GM19328 (cell line): ENCODE measurements around the gene GSTK1.
"Not testable (repeated sequence)": the region's sequence is repeated elsewhere in the genome, so short reads cannot be mapped to it uniquely, and the experiment has no call there.

ENCODE experiments used
- ATAC-seq: cut with Tn5 transposase; IDR thresholded peaks from one replicate; pipeline ENCODE4 v1.9.1; 2021; ENCODE audit warnings: mild to moderate bottlenecking, moderate library complexity; ENCODE audit not compliant: unreplicated experiment

GSTK1 gene

DNA sequence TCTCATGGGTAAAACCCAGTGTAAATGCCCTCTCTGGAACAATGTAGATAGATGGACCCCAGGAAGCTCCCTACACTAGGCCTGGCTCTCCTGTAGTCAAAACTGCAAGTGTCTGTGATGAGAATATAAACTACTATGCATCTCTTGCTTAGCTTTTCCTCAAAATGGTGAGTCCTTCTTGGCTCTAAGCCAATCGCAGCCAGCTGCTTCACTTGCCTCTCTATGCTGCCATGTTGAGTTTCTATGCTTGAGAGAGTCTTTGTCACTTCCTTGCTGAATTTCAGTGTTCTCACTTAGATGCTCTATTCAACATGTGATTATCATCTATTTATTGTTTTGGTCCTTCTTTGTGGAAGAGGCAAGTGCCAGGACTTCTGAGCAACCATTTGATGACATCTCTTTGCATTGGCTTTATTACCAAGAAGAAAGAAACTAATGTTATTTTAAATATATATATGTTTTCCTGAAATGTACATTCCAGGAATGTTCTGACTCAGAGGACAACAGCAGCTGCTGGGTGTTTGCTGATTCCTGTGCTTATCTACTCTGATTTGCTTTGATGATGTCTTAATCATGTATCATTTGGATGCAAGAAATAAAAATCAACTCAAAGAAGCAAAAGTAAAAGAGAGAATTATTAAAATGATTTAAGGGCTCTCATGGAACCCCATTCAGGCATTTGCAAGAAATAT is 24.8 kb upstream of the GSTK1 start:
- no peak for ATAC-seq

- ATAC-seq: no peak
Observed at GRCh38 chr7:143239813-143240212, 23.4 kb upstream of the GSTK1 start.

- peak; percentile 96 for ATAC-seq
Observed at GRCh38 chr7:143240291-143241168, 22.7 kb upstream of the GSTK1 start.

- ATAC-seq: no peak
Observed at GRCh38 chr7:143242306-143242705, 20.9 kb upstream of the GSTK1 start.

DNA sequence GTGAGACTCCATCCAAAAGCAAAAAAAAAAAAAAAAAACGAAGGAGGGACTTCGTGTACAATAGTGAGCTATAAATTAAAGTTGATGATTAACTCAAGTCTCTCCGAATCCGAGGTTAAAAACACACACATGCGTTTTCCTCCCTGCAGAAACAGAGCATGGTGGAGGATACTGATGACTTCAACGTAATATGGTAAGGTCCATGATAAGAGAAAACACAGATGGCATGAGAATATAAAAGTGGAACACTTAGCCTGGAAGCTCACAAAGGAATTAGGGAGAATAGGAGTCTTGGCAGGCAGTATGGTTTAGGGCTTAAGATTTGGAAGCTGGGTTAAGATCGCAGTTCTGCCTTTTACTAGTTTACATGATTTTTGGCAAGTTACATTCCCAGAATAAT is 20.1 kb upstream of the GSTK1 start:
- no peak for ATAC-seq

DNA sequence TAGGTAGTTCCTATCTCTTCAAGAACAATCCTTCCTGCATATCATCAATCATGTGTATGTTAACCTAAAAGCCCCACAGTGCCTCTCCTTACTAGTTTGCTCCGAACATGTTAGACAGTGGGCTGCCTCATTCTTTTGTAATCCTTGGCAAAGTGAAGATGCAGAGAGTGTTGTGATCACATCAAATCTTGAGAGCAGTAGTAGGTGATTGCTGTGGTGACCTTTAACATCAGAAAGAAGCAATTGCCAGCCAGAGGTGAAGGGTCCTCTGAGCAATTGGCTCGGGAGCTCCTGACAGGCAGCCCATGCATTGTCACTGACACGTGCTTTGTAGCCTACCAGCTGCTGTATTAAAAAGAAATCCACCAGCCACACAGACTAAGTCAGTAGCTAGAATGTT is 19.6 kb upstream of the GSTK1 start:
- no peak for ATAC-seq

GRCh38 chr7:143244321-143244720 is 18.9 kb upstream of the GSTK1 start:
- no peak for ATAC-seq

DNA sequence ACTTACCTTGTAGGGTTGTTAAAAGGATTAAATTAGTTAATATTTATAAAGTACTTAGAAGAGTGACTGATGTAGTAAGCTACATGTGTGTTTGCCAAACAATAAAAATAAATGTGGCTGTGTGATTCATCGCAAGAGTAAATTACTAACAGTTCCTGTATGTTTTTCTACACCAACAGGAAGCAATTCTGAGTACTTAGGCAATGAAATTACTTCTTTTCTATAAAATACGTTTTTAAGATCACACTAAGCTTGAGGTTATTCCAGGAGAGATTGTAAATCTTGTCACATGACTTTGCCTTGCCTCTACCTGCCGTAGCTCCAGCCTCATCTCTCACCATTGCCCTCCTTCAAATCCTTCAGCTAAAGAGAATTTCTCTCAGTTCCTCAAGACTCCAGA is 18.1 kb upstream of the GSTK1 start:
- no peak for ATAC-seq

DNA sequence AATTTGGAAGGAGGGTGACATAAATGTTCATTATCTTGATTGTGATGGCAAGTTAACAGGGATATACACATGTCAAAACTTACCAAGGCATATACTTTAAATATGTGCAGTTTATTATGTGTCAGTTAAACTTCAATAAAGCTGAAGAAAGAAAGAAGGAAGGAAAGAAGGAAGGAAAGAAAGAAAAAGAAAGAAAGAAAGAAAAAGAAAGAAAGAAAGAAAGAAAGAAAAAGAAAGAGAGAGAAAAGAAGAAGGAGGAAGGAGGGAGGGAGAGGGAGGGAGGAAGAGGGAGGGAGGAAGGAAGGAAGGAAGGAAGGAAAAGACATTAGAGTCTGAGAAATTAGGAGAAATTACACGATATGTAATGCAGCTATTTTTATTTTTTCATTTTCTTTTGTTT is 15.9 kb upstream of the GSTK1 start:
- ATAC-seq: no peak

DNA sequence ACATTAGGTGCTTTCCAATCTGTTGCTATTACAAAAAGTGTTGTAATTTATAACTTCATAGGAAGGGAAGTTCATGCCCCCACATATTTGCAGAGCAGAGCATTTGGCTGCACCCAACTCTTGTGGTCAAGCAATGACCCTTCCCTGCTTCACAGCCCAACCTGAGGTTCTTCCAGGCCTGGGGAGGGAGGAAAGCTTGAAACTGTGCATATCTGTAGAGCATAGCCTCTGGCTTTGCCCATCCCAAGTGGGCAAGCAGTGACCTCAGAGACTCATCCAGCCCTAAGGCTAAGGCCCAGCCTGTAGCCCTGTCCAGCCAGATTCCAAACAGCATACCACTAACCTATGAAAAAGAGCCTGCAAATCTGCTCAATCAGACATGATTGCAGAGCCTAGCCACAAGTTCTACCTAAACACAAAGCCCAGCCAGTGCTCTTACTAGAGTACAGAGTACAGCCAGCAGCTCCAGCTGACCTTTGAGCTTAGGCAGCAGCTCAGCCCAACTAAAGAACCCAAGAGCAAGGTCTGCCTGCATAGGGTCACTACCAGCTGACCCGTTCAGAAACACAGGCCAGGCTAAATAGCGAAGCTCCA is 14.4 kb upstream of the GSTK1 start:
- ATAC-seq: no peak

DNA sequence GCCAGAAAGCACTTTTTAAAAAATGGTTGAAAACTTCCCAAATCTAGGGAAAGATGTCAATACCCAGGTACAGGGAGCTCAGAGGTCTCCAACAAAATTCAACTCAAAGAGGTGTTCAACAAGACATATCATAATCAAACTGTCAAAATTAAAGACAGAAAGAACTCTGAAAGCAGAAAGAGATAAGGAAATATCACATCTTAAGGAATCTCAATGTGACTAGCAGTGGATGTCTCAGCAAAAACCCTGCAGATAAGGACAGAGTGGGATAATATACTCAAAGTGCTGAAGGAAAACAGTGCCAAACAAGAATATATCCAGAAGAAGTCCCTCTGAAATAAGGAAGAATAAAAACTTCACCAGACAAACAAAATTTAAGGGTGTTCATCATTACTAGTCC is 13.0 kb upstream of the GSTK1 start:
- no peak for ATAC-seq

DNA sequence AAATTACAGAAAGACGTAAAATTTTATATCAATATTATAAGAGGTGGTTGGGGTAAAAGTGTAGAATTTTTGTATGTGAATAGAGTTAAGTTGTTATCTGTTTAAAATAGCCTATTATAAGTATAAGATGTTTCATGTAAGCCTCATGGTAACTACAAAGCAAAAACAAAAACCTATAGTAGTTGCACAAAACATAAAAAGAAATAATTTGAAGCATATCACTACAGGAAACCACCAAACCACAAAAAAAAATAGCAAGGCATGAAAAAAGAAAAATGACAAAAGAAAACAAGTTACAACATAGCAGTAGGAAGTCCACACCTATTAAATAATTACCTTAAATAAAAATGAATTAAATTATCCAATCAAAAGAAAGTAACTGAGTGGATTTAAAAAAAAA is 12.4 kb upstream of the GSTK1 start:
- no peak for ATAC-seq

- no peak for ATAC-seq
Observed at GRCh38 chr7:143252006-143252405, 11.2 kb upstream of the GSTK1 start.

DNA sequence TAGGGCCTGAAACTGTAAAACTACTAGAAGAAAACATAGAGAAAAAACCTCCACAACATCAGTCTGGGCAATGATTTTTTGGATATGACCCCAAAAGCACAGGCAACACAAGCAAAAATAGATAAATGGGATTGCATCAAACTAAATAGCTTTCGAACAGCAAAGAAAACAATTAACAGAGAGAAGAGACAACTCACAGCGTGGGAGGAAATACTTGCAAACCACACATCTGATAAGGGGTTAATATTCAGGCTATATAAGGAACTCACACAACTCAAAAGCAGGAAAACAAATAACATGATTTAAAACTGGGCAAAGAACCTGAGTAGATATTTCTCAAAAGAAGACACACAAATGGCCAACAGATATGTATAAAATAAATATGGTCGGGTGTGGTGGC is 7.7 kb upstream of the GSTK1 start:
- no peak for ATAC-seq

- ATAC-seq: no peak
Observed at GRCh38 chr7:143256325-143256724, 6.9 kb upstream of the GSTK1 start.

DNA sequence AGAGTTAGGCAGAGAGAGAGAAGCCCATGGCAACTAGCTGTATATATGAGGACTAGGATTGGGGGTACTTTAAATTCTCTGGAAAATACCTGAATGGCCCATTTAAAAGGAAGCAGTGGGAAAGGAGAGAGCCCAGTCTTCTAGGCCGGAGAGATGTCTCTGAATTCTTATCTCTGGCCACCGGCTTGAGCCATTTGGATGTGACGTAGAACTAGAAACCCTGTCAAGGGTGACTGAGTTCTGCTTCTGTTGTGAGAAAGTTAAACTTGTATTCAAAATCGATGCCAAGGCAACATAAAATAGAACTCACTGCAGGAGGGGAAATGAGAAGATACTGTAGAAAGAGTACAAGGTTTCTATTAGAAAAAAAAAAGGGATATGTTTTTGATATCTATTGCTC is 6.3 kb upstream of the GSTK1 start:
- ATAC-seq: peak; percentile 70

GRCh38 chr7:143257501-143257900 is 5.7 kb upstream of the GSTK1 start:
- no peak for ATAC-seq

- peak; percentile 41 for ATAC-seq
Observed at GRCh38 chr7:143258831-143259230, 4.4 kb upstream of the GSTK1 start.

DNA sequence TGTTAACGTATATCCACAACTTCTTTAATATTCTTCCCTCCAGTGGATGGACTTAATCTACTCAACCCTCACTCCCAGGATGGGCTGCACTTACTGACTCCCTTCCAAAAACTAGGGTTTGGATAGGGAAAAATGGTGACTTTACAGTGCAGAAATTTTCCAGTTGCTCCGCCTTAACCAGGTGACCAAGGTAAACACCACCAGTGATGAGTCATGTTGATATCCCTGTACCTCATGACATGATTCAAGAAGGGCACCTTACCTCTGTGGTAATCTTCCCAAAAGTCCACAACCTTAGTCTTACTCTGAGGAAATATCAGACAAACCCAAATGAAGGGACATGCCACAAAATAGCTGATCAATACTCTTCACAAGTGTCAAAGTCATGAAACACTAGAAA is 3.5 kb upstream of the GSTK1 start:
- ATAC-seq: no peak

- no peak for ATAC-seq
Observed at GRCh38 chr7:143261901-143262300, 1.3 kb upstream of the GSTK1 start.

DNA sequence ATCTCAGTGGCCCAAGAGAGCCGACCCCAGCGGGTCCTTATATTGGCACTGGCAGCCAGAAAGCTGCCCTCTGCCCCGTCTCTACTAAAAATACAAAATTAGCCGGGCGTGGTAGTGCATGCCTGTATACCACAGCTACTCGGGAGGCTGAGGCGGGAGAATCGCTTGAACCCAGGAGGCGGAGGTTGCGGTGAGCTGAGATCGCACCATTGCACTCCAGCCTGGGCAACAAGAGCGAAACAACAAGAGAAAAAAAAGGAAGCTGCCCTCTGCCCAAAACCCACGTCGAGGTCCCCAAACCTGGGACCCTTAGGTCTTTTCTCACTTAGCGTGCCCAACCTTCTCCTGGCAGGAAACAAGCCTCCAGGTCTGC is 941 bp downstream of the GSTK1 start:
- not testable (repeated sequence) for ATAC-seq
